Ishikawa (cell line): ENCODE data around the gene SUPT6H.

Source experiments
- CEBPB ChIP-seq: IDR thresholded peaks from 2 replicates; pipeline ENCODE4 v1.6.1; 2012
- CREB1 ChIP-seq: IDR thresholded peaks from 2 replicates; pipeline ENCODE4 v1.6.1; 2012; ENCODE audit warnings: low read depth
- EGR1 ChIP-seq: IDR thresholded peaks from 2 replicates; pipeline ENCODE4 v1.6.1; 2012
- EP300 ChIP-seq: IDR thresholded peaks from 2 replicates; pipeline ENCODE4 v1.6.1; 2012; ENCODE audit warnings: borderline replicate concordance
- FOXM1 ChIP-seq: IDR thresholded peaks from 2 replicates; pipeline ENCODE4 v1.6.1; 2012; ENCODE audit warnings: low read depth, borderline replicate concordance
- MAX ChIP-seq: IDR thresholded peaks from 2 replicates; pipeline ENCODE4 v1.6.1; 2012
- NFIC ChIP-seq: IDR thresholded peaks from 2 replicates; pipeline ENCODE4 v1.6.1; 2012
- RAD21 ChIP-seq: IDR thresholded peaks from 2 replicates; pipeline ENCODE4 v1.6.1; 2012; ENCODE audit warnings: low read depth
- REST ChIP-seq: IDR thresholded peaks from 2 replicates; pipeline ENCODE4 v1.6.1; 2012; ENCODE audit warnings: low read depth, mild to moderate bottlenecking
- TAF1 ChIP-seq: IDR thresholded peaks from 2 replicates; pipeline ENCODE4 v1.6.1; 2012; ENCODE audit warnings: low read depth, mild to moderate bottlenecking
- TCF12 ChIP-seq: IDR thresholded peaks from 2 replicates; pipeline ENCODE4 v1.6.1; 2012; ENCODE audit warnings: low read depth
- TEAD4 ChIP-seq: IDR thresholded peaks from 2 replicates; pipeline ENCODE4 v1.6.1; 2012
- YY1 ChIP-seq: IDR thresholded peaks from 2 replicates; pipeline ENCODE4 v1.6.1; 2012; ENCODE audit warnings: low read depth
- ZBTB7A ChIP-seq: IDR thresholded peaks from 2 replicates; pipeline ENCODE4 v1.6.1; 2012; ENCODE audit warnings: low read depth
- TF ChIP-seq, protein P1 (sequence below): IDR thresholded peaks from 2 replicates; pipeline ENCODE4 v1.6.1; 2012

The SUPT6H gene

GRCh38 chr17:28616281-28616680 lies 45.7 kb upstream of the SUPT6H start:
- no peak for TF ChIP-seq TAF1
- no peak for TF ChIP-seq ZBTB7A
- no peak for TF ChIP-seq MAX
- TF ChIP-seq YY1: no peak
- TF ChIP-seq CREB1: no peak
- TF ChIP-seq TEAD4: no peak
- TF ChIP-seq CEBPB: no peak
- TF ChIP-seq NFIC: no peak
- no peak for TF ChIP-seq EGR1
- no peak for TF ChIP-seq EP300
- TF ChIP-seq REST: no peak
- TF ChIP-seq, protein P1, sequence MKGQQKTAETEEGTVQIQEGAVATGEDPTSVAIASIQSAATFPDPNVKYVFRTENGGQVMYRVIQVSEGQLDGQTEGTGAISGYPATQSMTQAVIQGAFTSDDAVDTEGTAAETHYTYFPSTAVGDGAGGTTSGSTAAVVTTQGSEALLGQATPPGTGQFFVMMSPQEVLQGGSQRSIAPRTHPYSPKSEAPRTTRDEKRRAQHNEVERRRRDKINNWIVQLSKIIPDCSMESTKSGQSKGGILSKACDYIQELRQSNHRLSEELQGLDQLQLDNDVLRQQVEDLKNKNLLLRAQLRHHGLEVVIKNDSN: no peak
- TF ChIP-seq RAD21: no peak

GRCh38 chr17:28618464-28618863 lies 43.5 kb upstream of the SUPT6H start:
- TF ChIP-seq, protein P1: no peak
- no peak for TF ChIP-seq EP300
- TF ChIP-seq ZBTB7A: no peak
- TF ChIP-seq EGR1: no peak
- TF ChIP-seq FOXM1: no peak
- no peak for TF ChIP-seq CEBPB
- TF ChIP-seq TCF12: no peak
- no peak for TF ChIP-seq NFIC
- no peak for TF ChIP-seq TEAD4
- TF ChIP-seq RAD21: no peak
- no peak for TF ChIP-seq MAX
- no peak for TF ChIP-seq CREB1
- TF ChIP-seq TAF1: no peak
- TF ChIP-seq YY1: no peak
- no peak for TF ChIP-seq REST

- TF ChIP-seq EP300 (no peak), NFIC (no peak), CREB1 (no peak), ZBTB7A (no peak), TEAD4 (no peak), CEBPB (no peak), RAD21 (no peak), MAX (no peak), EGR1 (no peak), REST (no peak), TAF1 (no peak), YY1 (no peak), TCF12 (no peak), FOXM1 (no peak)
- TF ChIP-seq, protein P1: no peak
Measured at GRCh38 chr17:28620010-28620409, 42.0 kb upstream of the SUPT6H start.

DNA sequence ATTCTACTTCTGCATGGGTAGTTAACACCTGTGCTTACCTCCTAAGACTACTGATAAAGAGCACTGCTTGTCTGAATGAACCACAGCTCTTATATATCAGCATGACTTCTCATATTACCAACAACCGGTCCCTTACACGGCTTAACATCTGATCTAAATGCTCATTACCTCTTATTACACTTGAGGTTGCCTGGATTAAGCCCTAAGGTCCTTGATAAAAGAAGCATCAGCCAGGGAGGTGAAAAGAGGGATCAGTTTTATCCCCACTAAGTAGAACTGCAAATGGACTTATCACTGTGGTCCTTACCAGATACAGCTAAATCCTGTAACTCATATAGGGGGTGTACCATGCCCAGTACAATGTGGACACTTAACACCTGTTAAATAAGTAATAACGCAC lies 39.8 kb upstream of the SUPT6H start:
- TF ChIP-seq FOXM1: no peak
- no peak for TF ChIP-seq RAD21
- TF ChIP-seq ZBTB7A: no peak
- no peak for TF ChIP-seq EGR1
- no peak for TF ChIP-seq REST
- TF ChIP-seq EP300: no peak
- no peak for TF ChIP-seq NFIC
- no peak for TF ChIP-seq TAF1
- no peak for TF ChIP-seq CEBPB
- TF ChIP-seq MAX: no peak
- no peak for TF ChIP-seq TEAD4
- no peak for TF ChIP-seq CREB1
- TF ChIP-seq TCF12: no peak
- TF ChIP-seq, protein P1: no peak
- no peak for TF ChIP-seq YY1
